ENCODE data around the gene WNT2B. TPM values are rescaled to one million over a fixed set of nuclear protein-coding genes. Genes with fewer than 3 reads are reported as not detected.

Gene WNT2B
- total RNA-seq, 4 donors from 2014 or later, result 2.7 to 6.3 (median 3.8) TPM

- Histone ChIP-seq H3K9me3 (no peaks in the 10 kb centered on the region), H3K27ac (replicated peaks in 1 of 4) (no peak overlapping the region), H3K36me3 (peaks cover 7 to 66% (median 28%) of the 10 kb centered on the region in 4 donors), H3K27me3 (no peaks in the 10 kb centered on the region), H3K4me1 (peaks cover 0 to 5% (median 3%) of the 10 kb centered on the region in 4 donors), H3K4me3 (no peak overlapping the region)
- intact Hi-C loops (cut with DNase I), result no loop called here
- DNase-seq (ENCODE audit: extremely low spot score), result no peak
- 89% methylated on average over 3 of the region's 3 CpGs for WGBS
- TF ChIP-seq POLR2AphosphoS5 (IDR thresholded peaks at IDR 0.05) (no peak), CTCF (IDR thresholded peaks at IDR 0.05) (no peak), EP300 (IDR thresholded peaks at IDR 0.05) (no peak), POLR2A (IDR thresholded peaks at IDR 0.05; ENCODE audit: low read depth) (no peak)
These were observed 30.1 kb downstream of the WNT2B start for GRCh38 chr1:112538883-112539282.

GRCh38 chr1:112540226-112540794 is 31.5 kb downstream of the WNT2B start:
- no peak overlapping the region for H3K27ac ChIP-seq (replicated peaks in 1 of 4)
- no peak overlapping the region for H3K4me3 ChIP-seq
- WGBS, result 45% methylated on average over 1 of the region's 1 CpG
- H3K36me3 ChIP-seq, result peaks cover 7 to 61% (median 28%) of the 10 kb centered on the region in 4 donors
- no peak for DNase-seq (ENCODE audit: extremely low spot score)
- H3K9me3 ChIP-seq, result no peaks in the 10 kb centered on the region
- intact Hi-C loops (cut with DNase I), result no loop called here
- no peaks in the 10 kb centered on the region for H3K27me3 ChIP-seq
- TF ChIP-seq EP300 (IDR thresholded peaks at IDR 0.05) (no peak), POLR2AphosphoS5 (IDR thresholded peaks at IDR 0.05) (no peak), CTCF (IDR thresholded peaks at IDR 0.05) (no peak), POLR2A (IDR thresholded peaks at IDR 0.05; ENCODE audit: low read depth) (no peak)
- peaks cover 5 to 17% (median 10%) of the 10 kb centered on the region in 4 donors for H3K4me1 ChIP-seq

- DNase-seq (ENCODE audit: extremely low spot score), result no peak
- Histone ChIP-seq H3K9me3 (no peaks in the 10 kb centered on the region), H3K4me1 (peaks cover 5 to 18% (median 11%) of the 10 kb centered on the region in 4 donors), H3K4me3 (no peak overlapping the region), H3K36me3 (peaks cover 7 to 61% (median 28%) of the 10 kb centered on the region in 4 donors), H3K27me3 (no peaks in the 10 kb centered on the region), H3K27ac (replicated peaks in 1 of 4) (no peak overlapping the region)
- 95% methylated on average over 1 of the region's 1 CpG for WGBS
- intact Hi-C loops (cut with DNase I), result no loop called here
- no peak for TF ChIP-seq CTCF (IDR thresholded peaks at IDR 0.05)
- no peak for TF ChIP-seq EP300 (IDR thresholded peaks at IDR 0.05)
- TF ChIP-seq POLR2AphosphoS5 (IDR thresholded peaks at IDR 0.05), result no peak
- no peak for TF ChIP-seq POLR2A (IDR thresholded peaks at IDR 0.05; ENCODE audit: low read depth)
These were observed 32.5 kb downstream of the WNT2B start for GRCh38 chr1:112541299-112541698.

GRCh38 chr1:112542206-112542973 is 33.6 kb downstream of the WNT2B start:
- TF ChIP-seq EP300 (IDR thresholded peaks at IDR 0.05) (no peak), POLR2A (IDR thresholded peaks at IDR 0.05; ENCODE audit: low read depth) (no peak), POLR2AphosphoS5 (IDR thresholded peaks at IDR 0.05) (no peak), CTCF (IDR thresholded peaks at IDR 0.05) (no peak)
- peaks cover 3 to 18% (median 10%) of the 10 kb centered on the region in 4 donors for H3K4me1 ChIP-seq
- no peak overlapping the region for H3K27ac ChIP-seq (replicated peaks in 1 of 4)
- WGBS, result 93% methylated on average over 9 of the region's 9 CpGs
- no peak overlapping the region for H3K4me3 ChIP-seq
- intact Hi-C loops (cut with DNase I), result no loop called here
- H3K27me3 ChIP-seq, result no peaks in the 10 kb centered on the region
- peaks cover 7 to 60% (median 31%) of the 10 kb centered on the region in 4 donors for H3K36me3 ChIP-seq
- DNase-seq (ENCODE audit: extremely low spot score), result no peak
- no peaks in the 10 kb centered on the region for H3K9me3 ChIP-seq

Data from esophagus muscularis mucosa (tissue), 4 donors.